HG03460 (cell line): ENCODE data around the gene SQSTM1.
A peak's percentile ranks its signal among the peaks of the same experiment; 100 is the strongest.
"Not testable (repeated sequence)": the region's sequence is repeated elsewhere in the genome, so short reads cannot be mapped to it uniquely, and the experiment has no call there.

ENCODE experiments used
- ATAC-seq: cut with Tn5 transposase; IDR thresholded peaks from one replicate; pipeline ENCODE4 v1.9.1; 2021; ENCODE audit not compliant: unreplicated experiment

The SQSTM1 gene

DNA sequence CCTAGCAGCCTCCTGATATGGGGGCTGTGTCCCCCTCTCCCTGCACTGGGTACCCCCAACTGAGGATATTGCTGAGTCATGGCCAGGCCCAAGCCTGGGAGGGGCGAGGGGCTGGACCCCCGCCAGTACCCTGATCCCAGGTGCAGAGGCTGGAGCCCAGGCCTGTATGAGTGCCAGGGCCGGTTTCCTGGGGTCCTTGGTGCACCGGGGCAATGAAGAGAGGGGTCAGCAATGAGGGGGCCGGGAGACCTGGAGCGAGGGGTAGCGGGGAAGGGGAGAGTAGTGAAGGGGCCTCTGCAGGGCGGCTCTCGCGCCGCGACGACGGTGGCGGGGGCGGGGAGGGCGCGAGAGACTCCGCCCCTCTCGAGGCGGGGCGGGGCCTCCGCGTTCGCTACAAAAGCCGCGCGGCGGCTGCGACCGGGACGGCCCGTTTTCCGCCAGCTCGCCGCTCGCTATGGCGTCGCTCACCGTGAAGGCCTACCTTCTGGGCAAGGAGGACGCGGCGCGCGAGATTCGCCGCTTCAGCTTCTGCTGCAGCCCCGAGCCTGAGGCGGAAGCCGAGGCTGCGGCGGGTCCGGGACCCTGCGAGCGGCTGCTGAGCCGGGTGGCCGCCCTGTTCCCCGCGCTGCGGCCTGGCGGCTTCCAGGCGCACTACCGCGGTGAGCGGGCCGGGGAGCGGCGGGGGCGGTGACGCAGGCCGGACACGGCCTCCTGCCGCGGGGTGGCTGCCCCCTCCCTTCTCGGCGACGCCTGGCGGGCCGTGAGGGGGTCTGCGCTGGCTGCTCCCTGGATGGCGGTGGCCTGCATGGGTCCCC is at the start of gene SQSTM1:
TSS of gene SQSTM1 (plus strand) at position 423 of the 815 bp plus-strand sequence. CDS start at position 455, 32 bp downstream.
- peak; percentile 41 for ATAC-seq

DNA sequence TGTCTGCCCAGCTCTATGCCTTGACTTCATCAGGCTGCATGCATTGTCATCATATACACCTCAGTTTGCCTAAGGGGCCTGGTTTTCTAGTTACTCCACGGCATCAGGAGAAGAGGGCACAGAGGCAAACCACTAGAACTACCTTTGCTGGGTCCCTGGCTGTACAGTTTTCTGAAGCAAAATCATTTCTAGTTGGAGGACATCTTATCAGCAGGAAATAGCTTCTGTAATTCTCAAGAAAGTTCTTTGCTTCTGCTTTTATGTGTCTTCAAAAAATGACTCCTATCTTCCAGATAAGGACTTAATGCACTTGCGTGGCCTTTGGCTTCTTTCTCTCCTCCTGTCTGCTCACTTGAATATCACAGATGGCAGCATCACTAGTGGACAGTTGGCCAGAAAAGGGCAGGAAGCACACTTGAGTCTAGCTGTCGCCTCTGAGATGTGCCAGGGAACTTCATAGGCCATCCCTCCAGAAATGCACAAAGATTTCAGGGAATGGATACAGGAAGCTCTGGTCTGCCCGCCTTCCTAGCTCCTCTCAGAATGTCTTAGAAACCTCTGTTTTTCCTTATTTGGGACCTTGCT is 49.3 kb upstream of the SQSTM1 start:
- no peak for ATAC-seq

DNA sequence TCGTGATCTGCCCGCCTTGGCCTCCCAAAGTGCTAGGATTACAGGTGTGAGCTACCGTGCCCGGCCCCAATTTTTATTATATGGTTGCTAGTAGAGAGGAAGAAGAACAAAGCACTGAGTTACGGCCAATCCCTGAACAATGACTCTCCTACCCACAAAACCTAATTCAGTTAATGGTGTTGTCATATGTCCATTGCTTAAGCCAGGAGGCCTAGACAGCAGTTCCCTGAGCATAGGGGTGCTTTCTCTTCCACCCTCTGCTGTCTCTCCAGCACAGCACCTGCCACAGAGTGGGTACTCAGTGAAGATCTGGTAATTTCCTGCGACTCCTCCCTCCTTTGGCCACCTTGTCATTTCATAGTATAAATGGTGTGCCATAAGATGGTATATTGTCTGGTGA is 48.4 kb upstream of the SQSTM1 start:
- no peak for ATAC-seq

DNA sequence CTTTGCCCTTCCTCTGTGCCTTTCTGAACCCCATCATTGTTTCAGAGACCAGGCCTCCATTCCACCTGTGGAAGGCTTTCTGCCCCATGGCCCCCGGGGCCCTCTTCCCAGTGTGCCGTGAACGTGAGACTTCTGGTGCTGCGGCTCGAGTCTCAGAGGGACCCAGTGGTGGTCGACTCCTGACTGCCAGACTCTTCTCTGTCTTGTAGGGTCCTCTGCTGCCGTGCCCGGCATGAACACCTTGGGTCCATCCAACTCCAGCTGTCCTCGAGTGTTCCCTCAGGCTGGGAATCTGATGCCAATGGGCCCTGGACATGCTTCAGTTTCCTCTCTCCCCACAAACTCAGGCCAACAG is 47.0 kb upstream of the SQSTM1 start:
- no peak for ATAC-seq

DNA sequence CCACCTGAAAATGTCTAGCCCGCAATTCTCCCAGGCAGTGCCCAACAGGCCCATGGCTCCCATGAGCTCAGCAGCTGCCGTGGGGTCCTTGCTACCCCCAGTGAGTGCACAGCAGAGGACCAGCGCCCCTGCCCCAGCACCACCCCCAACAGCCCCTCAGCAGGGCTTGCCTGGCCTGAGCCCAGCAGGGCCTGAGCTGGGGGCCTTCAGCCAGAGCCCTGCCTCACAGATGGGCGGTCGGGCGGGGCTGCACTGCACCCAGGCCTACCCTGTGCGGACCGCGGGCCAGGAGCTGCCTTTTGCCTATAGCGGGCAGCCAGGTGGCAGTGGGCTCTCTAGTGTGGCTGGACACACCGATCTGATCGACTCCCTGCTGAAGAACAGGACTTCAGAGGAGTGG is 46.3 kb upstream of the SQSTM1 start:
- ATAC-seq: no peak

DNA sequence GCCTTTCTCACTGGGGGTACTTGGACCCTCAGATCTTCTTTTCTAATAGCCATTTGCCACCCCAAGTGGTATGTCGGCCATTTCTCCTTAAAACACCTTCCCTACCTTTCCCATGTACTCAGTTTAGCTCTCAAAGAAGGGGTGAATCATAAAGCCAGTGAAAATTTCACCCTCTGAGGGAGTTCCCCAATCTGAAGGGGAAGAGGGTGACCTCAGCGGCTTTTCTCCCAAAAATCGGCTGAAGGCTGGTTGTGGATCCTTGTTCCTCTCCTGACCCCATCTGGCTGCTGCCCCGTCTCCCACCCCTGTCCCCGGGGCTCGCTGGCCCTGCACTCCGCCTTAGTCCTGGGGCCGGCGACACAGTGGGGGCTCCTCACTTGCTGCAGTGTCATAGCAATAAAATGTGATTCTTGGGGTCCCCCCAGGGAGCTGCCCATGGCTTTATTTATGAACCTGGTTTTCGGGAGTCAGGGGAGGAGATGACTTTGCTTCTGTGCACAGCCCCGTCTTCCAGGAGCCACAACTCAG is 44.2 kb upstream of the SQSTM1 start:
- ATAC-seq: no peak

DNA sequence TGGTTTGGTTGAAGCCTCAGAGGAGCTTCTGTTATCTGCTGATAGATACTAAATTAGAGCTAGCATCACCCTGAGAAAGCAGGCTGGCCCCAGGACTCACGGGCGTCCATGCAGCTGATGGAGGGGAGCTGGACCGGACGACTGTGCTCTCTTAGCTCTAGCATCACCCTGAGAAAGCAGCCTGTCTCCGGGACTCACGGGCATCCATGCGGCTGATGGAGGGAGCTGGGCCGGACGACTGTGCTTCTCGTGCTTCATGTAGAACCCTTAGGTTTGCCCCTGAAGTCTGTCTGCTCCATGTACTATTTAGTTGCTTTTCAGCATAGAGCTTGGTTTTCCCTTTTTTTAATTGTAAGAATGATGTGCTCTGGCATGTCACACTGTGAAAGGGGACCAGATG is 43.2 kb upstream of the SQSTM1 start:
- ATAC-seq: no peak

DNA sequence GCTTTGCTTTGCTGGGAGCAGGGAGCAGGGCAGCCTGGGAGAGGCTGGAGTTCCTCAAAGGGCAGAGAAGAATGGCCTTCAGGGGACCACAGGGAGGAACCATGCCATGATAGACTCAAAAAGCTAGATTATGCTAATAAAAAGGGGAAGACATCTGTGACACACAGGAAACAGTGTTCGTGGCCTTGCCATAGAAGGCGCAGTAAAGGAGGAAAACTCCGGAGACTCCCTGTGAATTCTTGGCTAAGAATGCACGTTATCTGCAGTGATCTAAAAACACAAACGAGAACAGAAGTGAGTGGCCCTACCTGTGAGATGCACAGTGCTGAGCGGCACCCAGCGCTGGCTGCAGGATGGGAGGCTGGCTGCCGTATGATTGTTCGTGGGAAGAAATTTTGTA is 42.8 kb upstream of the SQSTM1 start:
- ATAC-seq: no peak

DNA sequence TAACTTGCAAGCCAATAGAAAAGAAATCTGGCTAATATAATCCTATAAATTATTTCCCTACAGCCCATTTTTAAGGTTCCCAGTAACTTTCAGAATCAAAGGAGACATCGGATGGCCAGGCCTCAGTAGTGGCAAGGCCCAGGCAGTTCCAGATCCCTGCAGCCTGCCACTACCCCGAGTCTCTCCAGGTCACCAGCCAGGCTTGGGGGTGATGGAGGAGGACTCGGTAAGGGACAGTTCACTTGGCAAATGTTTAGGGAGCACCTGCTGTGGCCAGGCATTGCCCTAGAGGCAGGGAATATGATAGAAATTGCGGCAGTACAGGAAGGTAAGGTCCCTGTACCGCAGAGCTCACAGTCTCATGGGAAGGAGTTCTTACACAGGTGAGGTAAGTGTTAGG is 42.1 kb upstream of the SQSTM1 start:
- no peak for ATAC-seq

DNA sequence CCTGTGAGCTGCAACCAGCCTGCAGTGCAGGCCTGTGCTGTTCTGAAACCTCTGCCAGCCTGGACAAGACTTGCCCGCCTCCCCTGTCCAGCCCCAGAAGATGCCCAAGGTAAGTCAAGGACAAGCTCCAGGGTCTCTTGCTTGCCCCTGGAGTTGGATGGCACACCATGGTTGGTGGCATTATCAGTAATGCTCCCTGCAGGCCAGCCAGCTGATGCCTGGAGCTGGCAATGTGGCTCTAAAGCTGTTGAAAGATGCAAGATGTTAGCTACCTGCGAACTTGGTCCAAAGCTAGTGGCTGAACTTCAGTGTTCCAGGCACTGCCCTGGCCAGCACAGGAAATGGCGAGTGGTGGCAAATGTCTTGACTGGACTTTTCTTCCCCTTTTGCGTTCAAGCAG is 40.9 kb upstream of the SQSTM1 start:
- ATAC-seq: no peak

DNA sequence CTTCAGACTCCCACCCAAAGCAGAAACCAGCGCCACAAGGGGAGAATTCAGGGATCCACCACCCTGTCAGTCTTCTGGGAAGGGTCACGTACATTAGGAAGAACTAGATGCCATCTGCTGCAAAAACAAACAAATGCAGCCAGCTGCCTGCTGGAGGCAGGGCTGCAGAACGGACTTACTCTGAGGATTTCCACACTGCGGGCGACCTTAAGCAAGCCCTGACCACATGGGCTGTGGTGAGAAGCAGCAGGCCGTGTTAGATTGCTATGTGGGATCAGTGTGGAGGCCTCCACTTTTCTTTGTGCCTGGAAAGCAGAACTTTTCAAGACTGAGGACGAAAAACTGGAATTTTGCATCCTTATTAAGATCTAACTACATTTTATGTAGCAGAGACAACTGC is 40.3 kb upstream of the SQSTM1 start:
- ATAC-seq: no peak

DNA sequence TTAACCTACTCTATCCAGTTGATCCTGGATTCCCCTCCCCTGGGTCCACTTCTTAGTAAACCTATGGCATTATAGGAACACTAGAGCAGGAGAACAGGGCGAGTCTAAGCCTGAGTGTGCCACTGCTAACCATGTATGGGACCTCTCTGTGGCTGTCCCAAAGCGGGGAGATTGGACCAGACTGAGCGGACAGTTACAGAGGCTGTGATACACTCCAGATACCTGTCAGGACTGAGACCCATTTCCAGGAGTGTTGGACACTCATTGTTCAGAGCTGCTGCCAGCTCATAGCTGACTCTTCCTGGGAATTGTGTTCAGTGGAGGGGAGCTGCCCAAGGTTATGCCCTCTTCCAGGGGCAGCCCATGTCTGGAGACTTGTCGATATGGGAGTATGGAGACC is 38.9 kb upstream of the SQSTM1 start:
- ATAC-seq: no peak

DNA sequence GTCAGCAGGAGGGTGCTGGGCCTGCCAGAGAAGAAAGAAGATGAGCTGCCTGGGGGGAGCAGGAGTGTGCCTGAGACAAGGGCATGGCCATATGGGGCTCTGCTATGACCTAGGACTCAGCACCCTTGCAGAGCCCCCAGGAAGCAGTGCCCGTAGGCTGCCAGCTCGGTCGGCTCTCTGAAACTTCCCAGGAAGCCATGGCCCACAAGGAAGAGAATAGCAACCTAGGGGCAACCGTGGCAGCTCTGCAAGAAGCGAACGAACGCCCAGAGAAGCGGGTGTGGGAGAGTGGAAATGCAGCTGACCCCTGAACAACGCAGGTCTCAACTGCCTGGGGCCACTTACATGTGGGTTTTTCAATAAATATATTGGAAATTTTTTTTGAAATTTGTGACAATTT is 37.6 kb upstream of the SQSTM1 start:
- ATAC-seq: no peak

DNA sequence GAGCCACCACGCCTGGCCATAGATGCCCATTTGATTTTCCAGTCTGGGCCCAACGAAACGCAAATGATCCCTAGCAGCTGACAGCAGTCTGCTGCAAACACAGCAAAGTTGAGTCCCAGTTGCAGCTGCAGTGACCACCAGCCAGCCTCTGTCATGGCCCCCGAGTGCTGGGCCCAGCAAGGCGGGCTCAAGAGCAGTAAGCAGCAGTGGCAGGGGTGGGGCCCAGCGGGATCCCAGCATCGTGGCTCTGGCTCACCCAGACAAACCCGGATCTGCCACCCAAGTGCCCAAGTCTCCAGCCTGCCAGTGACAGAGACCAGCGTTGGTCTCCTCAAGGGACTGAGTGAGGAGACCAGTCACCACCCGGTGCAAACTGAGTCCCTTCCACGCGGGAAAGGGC is 33.8 kb upstream of the SQSTM1 start:
- ATAC-seq: no peak

DNA sequence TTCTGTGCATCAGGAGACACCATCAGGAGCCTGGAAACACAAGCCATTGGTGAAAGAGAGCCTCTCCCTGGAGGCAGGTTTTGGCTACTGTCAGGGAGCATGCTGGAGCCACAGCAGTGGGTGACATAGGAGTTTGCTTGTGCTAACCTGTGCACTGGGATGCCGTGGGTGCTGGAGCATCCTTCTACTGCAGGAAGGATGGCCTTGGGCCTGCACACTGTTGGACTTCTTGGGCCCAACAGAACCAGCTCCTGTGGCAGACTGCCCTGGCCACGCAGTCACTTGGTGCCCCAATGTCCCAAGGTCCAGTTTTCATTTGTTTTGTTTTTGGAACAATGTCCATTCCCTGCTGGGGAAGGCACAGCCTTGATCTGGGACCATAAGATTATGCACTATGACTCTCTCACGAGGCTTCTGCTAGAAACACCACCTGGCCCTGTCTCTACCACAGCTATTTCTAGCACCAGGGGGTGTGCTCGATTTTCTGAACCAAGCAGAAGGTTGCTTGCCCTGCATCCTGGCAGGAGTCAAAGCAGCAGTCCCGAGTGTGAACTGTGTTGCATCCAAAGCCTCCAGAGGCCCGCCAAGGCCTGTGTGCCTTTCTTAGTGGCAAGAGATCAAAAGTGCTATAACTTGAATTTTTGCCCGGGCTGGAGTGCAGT is 32.4 kb upstream of the SQSTM1 start:
- ATAC-seq: no peak

DNA sequence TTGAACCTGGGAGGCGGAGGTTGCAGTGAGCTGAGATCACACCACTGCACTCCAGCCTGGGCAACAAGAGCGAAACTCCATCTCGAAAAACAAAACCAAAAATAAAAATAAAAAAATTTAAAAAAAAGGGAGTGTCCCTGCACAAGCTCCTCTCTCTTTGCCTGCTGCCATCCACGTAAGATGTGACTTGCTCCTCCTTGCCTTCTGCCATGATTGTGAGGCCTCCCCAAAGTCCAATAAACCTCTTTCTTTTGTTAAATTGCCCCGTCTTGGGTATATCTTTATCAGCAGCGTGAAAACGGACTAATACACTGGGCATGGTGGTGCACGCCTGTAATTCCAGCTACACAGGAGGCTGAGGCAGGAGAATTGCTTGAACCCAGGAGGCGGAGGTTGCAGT is 31.4 kb upstream of the SQSTM1 start:
- ATAC-seq: not testable (repeated sequence)

DNA sequence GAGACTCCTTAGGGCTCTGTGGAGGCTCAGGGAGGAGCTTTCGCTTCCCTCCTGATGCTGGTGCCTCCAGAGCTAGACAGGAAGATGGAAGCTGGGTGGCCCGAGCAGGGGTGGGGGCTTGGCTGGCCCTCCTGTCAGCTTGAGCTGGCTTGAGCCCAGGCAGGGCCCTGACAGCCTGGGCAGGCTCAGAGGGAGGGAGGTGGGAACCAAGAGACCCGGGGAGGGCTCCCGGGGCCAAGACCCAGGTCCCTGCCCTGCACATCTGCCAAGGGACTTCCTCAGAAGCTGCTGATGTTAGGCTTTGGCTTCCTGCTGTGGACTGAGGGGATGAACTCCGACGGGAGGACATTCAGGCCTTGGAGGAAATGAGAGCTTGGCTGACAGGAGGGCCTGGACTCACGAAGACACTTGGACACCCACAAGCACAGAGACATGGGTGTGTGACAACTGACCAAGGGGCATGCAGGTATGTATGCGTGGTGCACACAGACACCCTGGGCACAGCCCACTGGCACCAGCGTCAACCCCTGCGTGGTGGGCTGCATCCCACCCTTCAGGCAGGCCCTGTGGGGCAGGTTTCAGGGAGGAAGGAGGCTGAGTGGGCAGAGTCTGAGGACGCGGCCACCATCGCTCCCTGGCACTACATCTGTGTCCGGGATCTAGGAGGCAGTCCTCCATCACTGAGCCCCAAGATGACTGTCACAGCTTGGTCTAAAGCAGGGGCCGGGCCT is 28.7 kb upstream of the SQSTM1 start:
- no peak for ATAC-seq

DNA sequence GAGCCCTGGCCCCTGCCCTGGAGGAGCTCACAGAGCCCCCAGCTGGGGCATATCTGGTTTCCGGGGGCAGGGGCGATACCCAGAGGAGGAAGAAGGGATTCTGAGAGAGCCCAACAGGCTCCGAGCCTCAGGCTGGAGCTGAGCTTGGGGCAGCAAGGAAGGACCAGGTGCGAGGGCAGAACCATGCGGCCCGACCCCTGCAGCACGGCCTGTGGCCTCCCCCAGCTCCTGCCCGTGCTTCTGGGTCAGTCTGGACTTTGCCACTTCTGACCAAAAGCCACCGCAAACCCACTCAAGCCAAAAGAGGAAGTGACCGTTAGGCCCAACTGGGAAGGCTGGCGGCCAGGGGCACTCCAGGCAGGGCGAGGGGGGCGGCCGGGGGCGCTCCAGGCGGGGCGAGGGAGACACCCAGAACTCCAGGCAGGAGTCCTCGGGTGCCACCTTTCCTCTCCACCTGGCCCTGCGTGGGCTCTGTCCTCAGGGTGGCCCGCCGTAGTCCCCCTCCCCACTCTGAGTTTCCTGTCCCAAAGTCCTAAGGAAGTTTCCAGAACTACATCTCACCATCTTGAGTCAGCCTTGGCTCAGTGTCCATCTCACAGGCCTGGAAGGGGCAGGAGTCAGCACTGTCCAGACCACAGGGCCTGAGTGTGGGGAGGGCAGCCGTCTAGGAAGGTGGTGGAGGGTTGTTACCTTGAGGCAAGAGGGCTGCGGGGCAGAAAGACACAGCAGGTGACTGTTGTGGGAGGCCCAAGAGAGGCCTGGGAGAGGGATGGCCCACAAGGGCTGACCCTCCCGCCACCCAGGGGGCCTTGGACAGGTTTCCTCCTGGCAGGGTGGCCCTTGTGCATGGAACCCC is 27.9 kb upstream of the SQSTM1 start:
- no peak for ATAC-seq

DNA sequence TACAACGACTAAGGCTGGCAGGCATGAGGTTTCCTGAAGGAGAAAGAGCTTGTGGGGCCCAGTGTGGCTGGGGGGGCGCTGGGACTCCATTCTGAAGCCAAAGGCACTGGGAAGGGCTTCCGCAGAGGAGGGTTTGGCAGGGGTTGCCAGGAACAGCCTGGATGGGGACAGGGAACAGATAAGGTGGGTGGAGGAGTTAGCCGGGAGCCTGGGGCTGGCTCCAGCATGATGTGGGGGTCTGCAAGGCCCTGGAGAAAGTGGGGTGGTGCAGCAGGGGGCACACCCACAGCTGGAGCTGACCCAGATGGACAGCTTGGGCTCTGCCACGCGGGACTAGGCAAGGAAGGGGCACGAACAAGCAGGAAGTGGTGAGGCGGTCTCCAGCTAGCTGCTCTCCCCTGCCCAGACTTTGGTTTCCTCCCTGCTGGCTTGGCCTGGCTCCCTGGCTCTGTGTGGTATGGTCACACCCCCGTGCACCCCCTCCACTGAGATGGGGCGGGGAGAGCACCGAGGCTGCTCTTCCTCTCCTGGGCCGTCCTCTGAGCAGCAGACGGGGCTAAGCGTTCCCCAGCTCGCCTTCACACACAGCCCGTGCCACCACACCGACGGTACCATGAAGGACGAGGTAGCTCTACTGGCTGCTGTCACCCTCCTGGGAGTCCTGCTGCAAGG is 27.1 kb upstream of the SQSTM1 start, which contains the start of gene LTC4S:
TSS of gene LTC4S (plus strand) at position 519 of the 672 bp plus-strand sequence. CDS start at position 614, 95 bp downstream.
- ATAC-seq: peak; percentile 36

DNA sequence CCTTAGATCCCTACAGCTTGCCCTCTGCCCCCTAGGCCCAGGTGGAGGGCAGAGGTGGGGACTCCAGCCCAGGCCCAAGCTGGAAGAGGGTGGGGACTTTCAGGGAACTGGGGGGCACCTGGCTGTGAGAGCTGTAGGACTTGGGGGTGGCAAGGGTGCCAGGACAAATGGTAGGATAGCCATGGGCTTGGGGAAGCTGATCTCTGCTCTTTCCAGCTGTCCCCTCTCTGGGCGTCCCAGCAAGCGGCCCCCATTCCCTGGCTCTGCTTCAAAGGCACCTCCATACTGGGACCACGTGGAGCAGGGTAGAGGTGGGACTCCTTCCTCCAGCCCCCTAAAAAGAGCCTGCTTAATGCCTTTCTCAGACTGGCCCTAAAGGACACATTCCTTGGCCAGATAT is 26.5 kb upstream of the SQSTM1 start:
- no peak for ATAC-seq
